ENCODE data around the gene CCL16. TPM values are rescaled to one million over a fixed set of nuclear protein-coding genes. Genes with fewer than 3 reads are reported as not detected.
A peak's percentile ranks its signal among the peaks of the same experiment; 100 is the strongest.

CCL16 gene
- total RNA-seq, 1 donor from 2014 or later, result not detected

DNA sequence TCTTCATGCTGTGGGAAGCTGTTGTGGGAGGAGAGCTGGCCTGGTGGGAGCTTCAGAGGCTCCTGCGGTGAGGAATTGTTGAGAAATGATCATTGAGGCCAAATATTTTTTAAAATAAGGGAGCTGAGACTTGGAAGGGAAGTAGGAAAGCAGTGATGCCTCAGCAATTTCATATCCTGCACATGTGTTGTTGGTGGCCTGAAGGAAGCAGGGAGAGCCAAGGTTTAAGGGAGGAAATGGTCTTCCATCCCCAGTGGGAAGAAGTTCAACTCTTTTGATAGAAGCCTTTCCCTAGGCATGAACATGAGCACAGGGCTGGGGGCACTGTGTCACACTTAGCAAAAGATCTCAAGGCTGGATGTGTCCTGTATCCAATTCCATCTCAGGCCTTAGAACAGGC lies 5.3 kb upstream of the CCL16 start, which contains the start of gene CCL14:
Gene CCL14, minus strand, starts transcription at position 87 of the 400 bp plus-strand sequence. Its CDS starts 80 bp downstream, at position 7.
- peak in 1 of 2 donors; percentile 57 for DNase-seq (ENCODE audit: low read depth in 2 of 2)

DNA sequence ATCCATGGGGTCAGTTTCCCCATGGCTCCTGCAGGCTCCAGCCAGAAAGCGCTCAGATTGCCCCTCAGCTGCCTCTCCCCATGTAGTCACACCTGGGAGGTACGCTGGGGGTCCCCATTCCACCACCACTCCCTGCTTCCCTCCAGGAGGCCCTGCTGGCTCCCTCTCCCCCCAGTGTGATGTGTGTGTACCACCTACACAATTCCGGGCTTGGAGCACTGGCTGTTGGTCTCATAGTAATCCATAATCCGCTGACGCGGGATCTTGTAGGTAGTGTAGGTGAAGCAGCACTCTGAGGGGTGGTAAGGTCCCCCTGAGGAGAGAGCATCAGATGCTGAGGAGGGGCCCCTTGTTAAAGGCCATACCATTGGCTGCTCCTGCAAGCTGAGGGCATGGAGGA lies 2.8 kb upstream of the CCL16 start:
- no peak for DNase-seq (ENCODE audit: low read depth in 2 of 2)

DNA sequence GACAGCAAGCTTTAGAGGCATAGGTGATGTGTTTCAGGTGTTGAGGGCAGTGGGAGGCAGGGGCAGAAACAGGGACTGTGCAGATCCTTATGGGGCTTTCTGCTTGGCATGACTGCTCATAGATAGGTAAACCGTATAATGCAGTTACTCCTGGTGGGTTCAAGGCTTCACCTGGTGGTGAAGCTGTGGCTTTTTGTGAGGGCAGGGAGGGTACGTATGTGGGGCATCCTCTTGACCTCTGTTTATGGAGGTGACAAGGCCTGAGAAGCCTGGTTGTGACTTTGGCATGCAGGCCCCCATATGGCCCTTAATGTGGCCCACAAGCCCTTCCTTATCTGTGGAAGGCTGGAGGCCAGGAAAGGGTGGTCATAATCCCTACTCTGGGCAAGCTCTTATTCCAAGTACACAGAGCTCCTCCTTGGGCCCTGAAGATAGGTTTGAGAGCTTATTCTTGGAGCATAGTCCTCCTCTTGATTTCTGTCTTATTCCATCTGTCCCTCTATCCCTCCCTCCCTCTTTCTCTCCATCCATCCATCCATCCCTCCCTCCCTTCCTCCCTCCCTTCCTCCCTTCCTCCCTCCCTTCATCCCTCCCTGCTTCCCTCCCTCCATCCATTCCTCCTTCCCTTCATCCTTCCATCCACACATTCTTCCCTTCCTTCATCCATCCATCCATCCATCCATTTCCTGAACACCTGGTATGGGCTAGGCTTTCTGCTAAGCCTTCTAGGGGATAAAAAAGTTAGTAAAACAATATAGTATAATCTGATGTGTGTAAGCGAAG lies 1.3 kb upstream of the CCL16 start:
- no peak for DNase-seq (ENCODE audit: low read depth in 2 of 2)

DNA sequence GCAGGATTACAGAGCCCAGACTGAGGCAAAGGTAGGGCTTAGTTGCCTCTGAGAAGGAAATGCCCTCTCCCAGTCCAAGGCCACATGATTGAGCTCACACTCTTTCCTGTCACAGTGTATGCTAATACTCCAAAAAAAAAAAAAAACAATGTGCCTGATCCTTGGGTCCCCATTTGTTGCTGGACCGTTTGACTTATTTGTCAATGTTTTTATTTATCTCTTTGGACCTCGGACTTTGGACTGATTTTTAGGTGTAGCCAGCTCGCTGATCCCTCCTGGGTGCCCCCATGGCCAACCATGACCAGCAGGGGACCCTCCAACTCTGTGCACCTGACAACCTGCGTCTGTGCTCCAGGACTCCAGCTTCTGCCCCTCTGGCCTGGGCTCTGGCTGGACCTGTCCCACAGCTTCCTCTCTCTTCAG lies 622 bp upstream of the CCL16 start:
- no peak for DNase-seq (ENCODE audit: low read depth in 2 of 2)

DNA sequence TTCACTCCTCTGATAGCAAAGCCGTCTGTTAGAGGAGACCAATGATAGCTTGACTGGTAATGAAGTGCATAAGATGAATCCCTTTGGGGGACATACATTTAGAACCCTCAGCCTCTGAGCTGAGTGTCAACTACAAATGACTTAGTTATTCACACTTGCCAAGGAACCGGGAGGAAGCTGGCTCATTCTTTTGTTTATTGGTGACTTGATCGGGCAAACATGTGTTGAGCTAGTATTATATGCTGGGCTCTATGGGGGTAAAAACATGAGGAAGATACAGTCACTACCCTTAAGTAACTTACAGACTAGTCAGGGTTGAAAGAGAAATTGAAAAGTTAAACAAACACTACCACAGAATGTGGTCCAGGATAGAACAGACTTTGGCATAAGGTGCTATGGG lies 3.0 kb downstream of the CCL16 start:
- peak in 1 of 2 donors; percentile 72 for DNase-seq (ENCODE audit: low read depth in 2 of 2)

DNA sequence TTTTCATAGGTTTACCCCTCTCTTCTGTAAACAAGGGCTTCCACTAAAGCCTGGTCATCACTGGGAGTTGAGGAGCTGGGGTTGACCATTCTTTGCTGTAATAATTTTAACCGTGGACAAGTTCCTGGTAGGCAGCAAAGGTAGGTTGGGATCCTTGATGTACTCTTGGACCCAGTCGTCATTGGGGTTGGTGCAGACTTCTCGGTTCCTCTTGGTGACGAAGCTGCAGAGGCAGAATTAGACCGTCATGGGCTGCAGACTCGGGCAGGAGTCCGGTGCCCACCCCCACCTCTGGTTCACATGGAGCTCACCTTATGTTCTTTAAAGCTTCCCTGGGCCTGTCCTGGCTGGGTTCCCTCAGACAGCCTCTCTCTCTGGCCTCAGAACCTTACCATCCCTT lies 3.8 kb downstream of the CCL16 start:
- no peak for DNase-seq (ENCODE audit: low read depth in 2 of 2)

DNA sequence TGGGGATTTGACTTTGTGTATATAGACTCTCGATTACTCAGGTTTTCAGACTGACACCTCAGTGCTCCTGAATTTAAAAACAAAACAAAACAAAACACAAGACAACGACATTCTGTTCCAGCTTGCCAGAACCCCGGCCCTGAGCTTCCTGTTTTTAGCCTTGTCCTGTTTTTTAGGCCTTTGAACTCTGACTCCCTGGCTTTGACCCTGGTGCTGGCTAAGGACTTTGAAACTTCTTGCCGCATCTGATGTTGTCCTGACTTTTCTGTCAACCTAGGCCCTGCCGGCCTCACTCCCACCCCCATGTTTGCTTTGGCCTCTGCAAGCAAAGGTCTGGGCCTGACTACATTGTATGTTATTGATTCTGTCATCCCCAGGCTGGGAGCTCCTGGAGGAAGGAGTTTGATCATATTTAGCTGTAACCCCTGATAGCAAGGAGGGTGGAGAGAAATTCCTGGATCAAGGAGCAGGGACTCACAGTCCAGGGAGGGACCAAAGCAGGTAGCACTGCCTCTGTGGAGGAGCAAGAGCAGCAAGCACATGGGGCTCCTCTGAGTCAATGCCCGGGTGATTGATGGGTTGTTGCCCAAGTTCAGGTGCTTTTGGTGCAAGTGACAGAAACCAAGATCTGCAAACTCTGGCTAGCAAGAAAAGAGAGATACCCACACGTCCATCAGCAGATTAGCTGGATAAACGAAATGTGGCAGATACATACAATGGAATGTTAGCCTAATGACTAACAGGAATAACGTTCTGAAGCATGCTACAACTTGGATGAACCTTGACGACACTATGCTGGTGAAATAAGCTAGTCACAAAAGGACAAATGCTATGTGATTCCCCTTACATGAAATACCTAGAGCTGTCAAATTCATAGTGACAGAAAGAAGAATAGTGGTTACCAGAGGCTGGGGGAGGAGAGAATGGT lies 7.7 kb downstream of the CCL16 start:
- peak; percentile 33 to 49 for DNase-seq (ENCODE audit: low read depth in 2 of 2)

DNA sequence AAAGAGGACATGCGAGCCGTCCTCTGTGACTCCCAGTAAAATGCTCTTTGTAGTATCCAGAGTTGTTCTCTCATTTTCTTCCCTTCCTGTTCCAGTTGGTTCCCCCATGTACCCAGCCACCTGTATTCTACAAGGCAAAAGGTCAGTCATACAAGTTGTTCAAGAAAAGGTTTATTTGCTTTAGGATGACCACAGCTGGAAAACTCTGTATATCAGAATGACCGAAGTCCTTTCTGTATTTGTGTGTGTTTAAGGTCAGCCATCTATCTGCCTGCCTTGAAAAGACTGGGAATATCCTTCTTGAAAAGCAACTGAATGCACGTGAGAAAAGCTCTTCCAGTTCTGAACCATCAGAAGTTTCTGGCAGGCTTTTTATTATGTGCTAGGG lies 8.4 kb downstream of the CCL16 start:
- DNase-seq (ENCODE audit: low read depth in 2 of 2), result no peak

DNA sequence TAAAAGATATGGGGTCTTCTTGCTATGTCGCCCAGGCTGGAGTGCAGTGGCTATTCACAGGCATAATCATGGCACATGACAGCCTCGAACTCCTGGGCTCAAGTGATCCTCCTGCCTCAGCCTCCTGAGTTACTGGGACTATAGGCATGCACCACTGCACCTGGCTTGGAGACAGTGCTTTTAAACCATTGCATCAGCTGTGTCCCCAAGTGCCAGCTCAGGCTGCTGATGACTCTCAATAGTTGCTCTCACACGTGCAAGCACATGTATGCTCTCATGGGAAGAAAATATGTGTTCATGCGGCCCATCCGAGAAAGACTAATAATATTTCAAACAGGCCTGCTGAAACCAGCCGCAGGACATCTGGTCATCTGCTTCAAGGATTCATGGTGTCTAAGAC lies 8.8 kb downstream of the CCL16 start:
- DNase-seq (ENCODE audit: low read depth in 2 of 2), result no peak

DNA sequence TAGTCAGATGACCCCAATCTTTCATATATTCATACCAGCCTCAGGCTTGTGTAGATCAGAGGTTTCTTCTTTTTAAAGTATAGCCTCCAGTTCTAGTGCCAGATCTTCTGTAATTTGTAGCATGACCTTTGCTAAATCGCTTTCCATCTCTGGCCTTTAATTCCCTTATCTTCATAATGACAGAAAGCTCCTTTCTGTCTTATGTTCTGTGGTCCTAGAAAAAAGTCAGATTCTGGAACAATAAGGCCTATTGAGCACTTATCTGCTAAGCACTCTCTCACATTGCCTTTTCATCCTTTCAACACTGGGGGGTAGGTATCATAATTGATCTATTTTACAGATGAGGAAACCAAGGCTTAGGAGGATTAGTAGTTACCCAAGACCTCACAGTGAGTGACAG lies 9.2 kb downstream of the CCL16 start:
- no peak for DNase-seq (ENCODE audit: low read depth in 2 of 2)

DNA sequence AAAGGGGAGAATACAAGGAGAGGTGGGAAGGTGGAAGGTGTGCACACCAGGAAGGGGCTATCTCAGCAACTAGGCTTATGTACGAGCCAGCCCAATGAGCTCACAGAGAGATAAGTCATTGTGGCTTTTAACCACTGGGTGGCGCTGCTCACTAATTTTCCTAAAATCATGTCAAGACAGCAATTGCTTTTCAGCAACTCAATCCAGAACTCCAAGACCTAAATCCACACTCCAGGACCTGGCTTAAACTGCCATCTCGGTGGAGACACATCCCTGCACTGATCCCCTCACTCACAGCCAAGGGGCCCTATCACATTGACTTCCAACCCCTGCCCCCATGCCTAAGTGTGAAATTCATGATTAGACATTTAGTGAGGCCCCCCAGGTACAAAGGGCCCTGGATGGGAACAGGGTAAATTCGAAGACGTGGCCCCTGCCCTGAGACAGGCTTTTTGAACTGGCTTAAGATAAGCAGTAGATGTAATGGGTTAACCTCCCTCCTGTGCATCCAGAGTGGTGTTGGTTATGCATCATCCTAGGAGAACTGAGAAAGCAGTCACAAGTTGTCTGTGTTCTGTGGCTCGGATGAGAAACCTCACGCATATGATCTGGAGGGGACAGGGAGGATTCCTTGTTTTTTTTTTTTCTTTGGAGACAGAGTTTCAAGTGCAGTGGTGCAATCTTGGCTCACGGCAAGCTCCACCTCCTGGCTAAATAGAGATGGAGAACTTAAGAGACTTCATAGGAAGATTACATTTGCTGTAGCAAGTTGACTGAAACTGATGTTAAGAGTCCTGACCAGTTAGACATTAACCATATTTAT lies 11.5 kb downstream of the CCL16 start:
- peak; percentile 83 to 87 for DNase-seq (ENCODE audit: low read depth in 2 of 2)

DNA sequence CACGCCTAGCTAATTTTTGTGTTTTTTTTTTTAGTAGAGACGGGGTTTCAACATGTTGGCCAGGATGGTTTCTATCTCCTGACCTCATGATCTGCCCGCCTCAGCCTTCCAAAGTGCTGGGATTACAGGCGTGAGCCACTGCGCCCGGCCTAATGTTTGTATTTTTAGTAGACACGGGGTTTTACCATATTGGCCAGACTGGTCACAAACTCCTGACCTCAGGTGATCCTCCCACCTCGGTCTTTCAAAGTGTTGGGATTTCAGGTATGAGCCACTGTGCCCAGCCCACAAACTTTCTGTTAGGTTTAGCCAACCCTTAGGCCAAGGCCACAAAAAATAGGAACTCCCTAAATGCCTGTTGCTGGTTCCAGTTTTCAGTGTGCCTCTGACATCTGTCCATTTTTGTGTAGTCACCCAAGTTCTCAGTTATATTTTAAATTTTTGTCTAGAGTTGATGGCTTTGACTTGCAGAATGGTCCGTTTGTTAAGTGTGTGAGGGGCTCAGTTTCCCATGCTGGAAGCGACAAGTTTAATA lies 12.7 kb downstream of the CCL16 start:
- DNase-seq (ENCODE audit: low read depth in 2 of 2), result no peak

DNA sequence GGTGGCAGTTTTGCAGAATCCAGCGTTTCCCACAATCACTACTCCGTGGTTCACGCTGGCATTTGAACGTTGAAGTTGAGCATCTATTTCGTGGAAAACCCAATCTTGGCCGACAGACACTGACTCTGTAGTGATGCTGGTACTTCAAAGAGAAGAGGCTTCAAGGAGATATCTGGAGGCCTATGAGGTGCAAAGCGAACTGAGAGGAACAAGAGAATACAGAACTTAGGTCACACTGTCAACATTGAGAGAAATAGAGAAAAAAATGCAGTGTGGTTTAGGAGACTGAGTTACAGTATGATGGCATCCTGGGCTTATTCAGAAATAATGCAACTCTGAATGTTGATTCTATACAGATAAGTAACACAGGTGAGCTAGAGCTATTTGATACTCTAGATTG lies 16.0 kb downstream of the CCL16 start:
- no peak for DNase-seq (ENCODE audit: low read depth in 2 of 2)

DNA sequence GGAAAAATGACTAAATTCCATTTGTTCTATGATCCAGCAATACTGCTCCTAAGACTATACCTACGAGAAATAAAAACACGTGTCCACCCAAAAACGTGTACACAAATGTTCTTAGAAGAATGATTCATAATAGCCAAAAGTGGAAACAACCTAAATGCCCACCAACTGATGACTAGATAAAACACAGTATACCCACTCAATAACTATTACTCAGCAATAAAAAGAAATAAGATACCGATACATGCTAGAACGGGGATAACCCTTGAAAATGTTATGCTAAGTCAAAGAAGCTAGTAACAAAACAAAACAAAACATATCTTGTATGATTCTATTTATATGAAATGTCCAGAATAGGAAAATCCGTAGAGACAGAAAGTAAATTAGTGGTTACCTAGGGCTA lies 17.6 kb downstream of the CCL16 start:
- DNase-seq (ENCODE audit: low read depth in 2 of 2), result no peak

DNA sequence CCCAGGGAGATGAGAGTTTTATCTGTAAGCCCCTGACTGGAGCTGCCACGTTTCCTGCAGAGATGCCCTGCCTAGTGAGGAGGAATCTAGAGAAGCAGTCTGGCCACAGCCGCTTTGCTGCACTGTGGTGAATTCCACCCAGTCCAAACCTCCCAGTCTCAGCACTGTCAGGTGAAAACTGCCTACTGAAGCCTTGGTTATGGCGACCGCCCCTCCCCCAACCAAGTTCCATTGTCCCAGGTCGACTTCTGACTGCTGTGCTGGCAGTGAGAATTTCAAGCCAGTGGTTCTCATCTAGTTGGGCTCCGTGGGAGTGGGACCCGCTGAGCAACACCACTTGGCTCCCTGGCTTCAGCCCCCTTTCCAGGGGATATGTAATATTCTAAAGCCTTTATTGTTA lies 27.6 kb downstream of the CCL16 start:
- DNase-seq (ENCODE audit: low read depth in 2 of 2), result no peak

DNA sequence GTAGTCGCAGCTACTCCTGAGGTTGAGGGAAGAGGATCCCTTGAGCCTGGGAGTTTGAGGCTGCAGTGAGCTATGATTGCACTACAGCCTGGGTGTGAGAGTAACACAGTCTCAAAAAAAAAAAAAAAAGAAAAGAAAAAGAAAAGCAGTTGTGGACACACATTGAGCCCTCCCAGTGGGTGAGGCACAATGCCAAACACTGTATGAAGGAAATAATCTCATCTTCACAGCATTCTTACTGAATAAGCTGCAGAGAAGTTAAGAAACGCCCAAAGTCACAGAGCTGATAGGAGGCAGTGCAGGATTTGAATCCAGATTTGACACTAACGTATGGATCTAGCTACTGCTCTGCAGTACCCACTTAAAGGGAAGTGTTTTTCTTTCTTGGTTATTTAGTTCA lies 31.9 kb downstream of the CCL16 start:
- DNase-seq (ENCODE audit: low read depth in 2 of 2), result no peak

DNA sequence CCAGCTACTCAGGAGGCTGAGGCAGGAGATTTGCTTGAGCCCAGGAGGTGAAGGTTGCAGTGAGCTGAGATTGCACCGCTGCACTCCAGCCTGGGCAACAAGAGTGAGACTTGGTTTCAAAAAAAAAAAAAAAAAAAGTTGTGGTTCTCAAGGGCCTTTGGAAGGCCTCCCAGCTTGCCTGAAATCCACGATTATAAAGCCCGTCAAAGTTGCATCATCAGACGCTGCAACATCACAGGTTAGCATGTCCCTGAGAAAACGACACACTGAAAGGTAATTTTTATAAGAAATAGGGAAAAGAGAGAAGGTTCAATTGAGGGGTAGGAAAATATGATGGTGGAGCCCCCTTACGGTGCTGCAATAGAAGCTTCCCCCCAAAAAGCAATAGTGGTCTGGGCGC lies 33.2 kb downstream of the CCL16 start:
- DNase-seq (ENCODE audit: low read depth in 2 of 2), result no peak

DNA sequence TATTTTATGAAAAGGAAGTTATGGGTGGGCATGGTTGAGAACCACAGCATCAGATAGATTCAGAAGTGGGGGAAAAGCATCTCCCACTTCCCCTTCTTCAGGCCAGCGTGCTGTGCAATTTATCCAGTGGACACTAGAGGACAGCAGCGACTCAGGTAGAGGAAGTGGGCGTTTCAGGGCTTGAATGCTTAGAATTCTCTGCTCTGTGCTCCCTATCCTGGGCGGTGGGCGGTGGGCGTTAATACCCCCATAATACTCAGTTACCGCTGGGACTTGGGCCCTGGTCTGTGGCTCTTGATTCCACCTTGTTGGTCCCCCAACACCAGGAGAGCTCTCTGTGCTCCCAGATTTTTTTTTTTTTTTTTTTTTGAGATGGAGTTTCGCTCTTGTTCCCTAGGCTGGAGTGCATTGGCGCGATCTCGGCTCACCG lies 34.1 kb downstream of the CCL16 start:
- DNase-seq (ENCODE audit: low read depth in 2 of 2), result peak; percentile 55 to 66

DNA sequence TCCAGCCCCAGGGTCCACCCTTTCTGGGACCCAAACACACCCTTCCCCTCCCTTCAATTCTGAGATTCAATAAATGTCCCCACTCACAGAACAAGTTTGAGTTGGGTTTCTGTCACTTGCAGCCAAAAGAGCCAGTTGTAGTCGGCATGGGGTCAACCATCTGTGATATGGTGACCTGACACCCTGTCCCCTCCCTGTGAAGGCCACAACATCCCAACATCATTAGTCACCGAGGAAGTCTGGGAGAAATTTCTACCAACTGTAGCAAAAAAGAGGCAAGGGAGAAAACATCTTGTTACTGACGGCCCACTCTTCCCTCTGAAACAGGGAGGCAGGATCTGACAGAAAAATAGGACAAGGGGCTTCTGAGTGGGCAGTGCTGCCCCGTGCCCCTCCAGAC lies 37.1 kb downstream of the CCL16 start:
- no peak for DNase-seq (ENCODE audit: low read depth in 2 of 2)

DNA sequence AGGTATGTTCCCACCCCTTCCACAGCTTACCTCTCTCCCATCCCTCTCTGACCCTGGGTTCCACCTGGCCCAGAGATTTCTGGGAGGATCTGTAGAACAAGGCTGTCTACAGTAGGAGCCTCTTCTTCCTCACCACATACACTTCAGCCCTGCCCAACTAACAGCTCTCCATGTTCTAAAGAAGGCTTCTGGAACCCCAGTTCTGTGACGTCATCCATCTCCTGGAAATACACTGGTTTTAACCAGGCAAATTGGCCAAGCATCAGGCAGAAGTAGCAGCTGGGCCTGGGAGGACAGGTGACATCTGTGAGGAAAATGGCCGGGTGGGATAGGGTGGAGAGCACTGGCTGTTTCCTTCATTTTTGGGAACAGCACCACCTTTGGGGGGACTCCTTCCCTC lies 37.8 kb downstream of the CCL16 start, which contains the start of gene LYZL6:
Gene LYZL6, minus strand, starts transcription at position 177 of the 400 bp plus-strand sequence. CDS start 4,357 bp downstream, outside the sequence.
- DNase-seq (ENCODE audit: low read depth in 2 of 2), result no peak

DNA sequence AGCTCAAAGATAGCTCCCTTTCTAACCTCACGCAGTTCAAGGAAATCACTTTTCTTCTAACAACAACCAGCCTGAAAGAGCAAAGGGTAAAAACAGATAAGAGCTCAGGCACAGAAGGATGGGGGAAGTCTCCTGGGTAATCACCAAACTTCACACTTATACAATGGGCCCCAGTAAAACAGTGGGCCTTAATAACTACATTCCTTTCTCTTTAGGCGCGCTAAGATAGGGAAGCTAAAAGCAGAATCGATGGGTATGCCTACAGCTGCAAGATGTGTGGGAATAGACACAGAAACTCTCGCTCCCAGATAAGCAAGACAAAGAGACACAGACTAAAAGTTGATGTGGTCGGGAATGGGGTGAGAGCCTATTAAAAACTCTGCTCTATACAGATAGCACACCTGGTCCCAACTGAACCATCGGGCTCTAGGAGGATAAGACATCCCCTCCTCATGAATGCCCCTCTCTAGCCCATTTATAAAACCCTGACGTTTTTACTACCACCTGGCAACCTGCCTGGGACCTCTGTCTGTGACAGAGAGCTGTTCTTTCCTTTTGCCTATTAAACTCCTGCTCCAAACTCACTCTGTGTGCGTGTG lies 38.6 kb downstream of the CCL16 start:
- no peak for DNase-seq (ENCODE audit: low read depth in 2 of 2)
